Caco-2 (cell line): ENCODE measurements around the gene GUCD1. TPM values are rescaled to one million over a fixed set of nuclear protein-coding genes. Genes with fewer than 3 reads are reported as not detected.

Source experiments
- BruUV-seq: library from RNA; stranded (reverse); fragments of 400-500 nt; replicated peaks from 2 replicates; lab custom pipeline; 2021; lab: Mats Ljungman, UMichigan
- CTCF ChIA-PET: fragments of 300-600 bp; sonication (Branson Sonifier 250); formaldehyde crosslinking; loops from one replicate; lab custom pipeline; 2022; ENCODE audit warnings: antibody characterized with exemption; lab: Charles Lee
- POLR2A ChIA-PET: fragments of 300-600 bp; sonication (Branson Sonifier 250); formaldehyde crosslinking; loops from one replicate; lab custom pipeline; 2022; ENCODE audit warnings: antibody characterized with exemption; lab: Charles Lee
- DNase-seq, 2 experiments: peaks; one replicate each; pipeline versions ENCODE4 v3.0.0 to v3.0.0-alpha.2; 2020 to 2022
- H3K27me3 ChIP-seq: replicated peaks from 2 replicates; pipeline ENCODE4 v1.6.0; 2011; ENCODE audit warnings: low read length; ENCODE audit not compliant: control insufficient read depth, insufficient read depth
- H3K36me3 ChIP-seq: 2 replicates; pipeline ENCODE4 v1.5.1; 2011; ENCODE audit warnings: low read length; ENCODE audit not compliant: control insufficient read depth, insufficient read depth
- H3K4me1 ChIP-seq: fragments of 250-450 bp; sonication (Bioruptor Pico); 2 replicates; pipeline ENCODE4 v1.5.1; 2020; ENCODE audit warnings: mild to moderate bottlenecking
- H3K4me3 ChIP-seq: 2 replicates; pipeline ENCODE4 v1.5.1; 2011; ENCODE audit warnings: low read depth, mild to moderate bottlenecking, control low read depth, low read length
- H3K9me3 ChIP-seq: fragments of 250-450 bp; sonication (Bioruptor Pico); 2 replicates; pipeline ENCODE4 v1.5.1; 2020; ENCODE audit warnings: mild to moderate bottlenecking, moderate library complexity
- H3K27ac Mint-ChIP-seq: one replicate; pipeline ENCODE4 v1.8.0; 2022; ENCODE audit warnings: mixed read lengths; ENCODE audit not compliant: unreplicated experiment
- H3K27me3 Mint-ChIP-seq: one replicate; pipeline ENCODE4 v1.8.0; 2022; ENCODE audit warnings: mixed read lengths; ENCODE audit not compliant: insufficient read depth, unreplicated experiment
- H3K36me3 Mint-ChIP-seq: one replicate; pipeline ENCODE4 v1.8.0; 2022; ENCODE audit warnings: mild to moderate bottlenecking, mixed read lengths; ENCODE audit not compliant: insufficient read depth, unreplicated experiment
- H3K4me1 Mint-ChIP-seq: one replicate; pipeline ENCODE4 v1.8.0; 2022; ENCODE audit warnings: low read depth, mixed read lengths; ENCODE audit not compliant: unreplicated experiment
- H3K4me3 Mint-ChIP-seq: one replicate; pipeline ENCODE4 v1.8.0; 2022; ENCODE audit warnings: mild to moderate bottlenecking, moderate library complexity, mixed read lengths; ENCODE audit not compliant: unreplicated experiment
- H3K9me3 Mint-ChIP-seq: one replicate; pipeline ENCODE4 v1.8.0; 2022; ENCODE audit warnings: mixed read lengths; ENCODE audit not compliant: unreplicated experiment
- CTCF ChIP-seq, 2 experiments: fragments of 200-600 bp in 1 of 2; IDR thresholded peaks; 1 replicate in 1 of 2; 2 replicates in 1 of 2; pipeline versions ENCODE4 v1.5.1 to v1.8.0; 2011 to 2022; ENCODE audit warnings: antibody characterized with exemption in 1 of 2, control low read depth in 1 of 2, inconsistent platforms in 1 of 2, low read depth in 1 of 2, low read length in 1 of 2, mild to moderate bottlenecking in 1 of 2, moderate library complexity in 1 of 2; ENCODE audit not compliant: insufficient read depth in 1 of 2, severe bottlenecking in 1 of 2, unreplicated experiment in 1 of 2
- intact Hi-C: fragments of 100-400 bp; cut with micrococcal nuclease; formaldehyde crosslinking; loops from one replicate; pipeline ENCODE4 v1.10.0; 2022; ENCODE audit not compliant: unreplicated experiment
- total RNA-seq: library from RNA; stranded (reverse); gene quantifications from 2 replicates; pipeline ENCODE4 v1.2.3, GENCODE V29; 2022

The GUCD1 gene
- total RNA-seq, 1 experiment from 2014 or later, result 127 TPM

GRCh38 chr22:24565077-24565476 is 10.1 kb upstream of the GUCD1 start:
- CTCF ChIA-PET, result interaction anchor here (0.6 kb wide), 2 partner anchors 20 to 501 kb away, joined by 3 read pairs; no protein-coding TSS in a partner anchor
- Mint-ChIP-seq H3K4me3 (no peak overlapping the region), H3K36me3 (peaks cover 84% of the 10 kb centered on the region), H3K27ac (no peak overlapping the region), H3K4me1 (peaks cover 14% of the 10 kb centered on the region), H3K9me3 (no peaks in the 10 kb centered on the region), H3K27me3 (no peaks in the 10 kb centered on the region)
- Histone ChIP-seq H3K36me3 (peaks cover 9% of the 10 kb centered on the region), H3K27me3 (no peaks in the 10 kb centered on the region), H3K9me3 (no peaks in the 10 kb centered on the region), H3K4me1 (peaks cover 16% of the 10 kb centered on the region; the same call in 1 of the 2 replicates), H3K4me3 (no peak overlapping the region)
- intact Hi-C loops, result no loop called here
- POLR2A ChIA-PET, result no interaction called here
- TF ChIP-seq CTCF (IDR thresholded peaks at IDR 0.05; ENCODE audit: insufficient read depth in 1 of 2, low read depth in 1 of 2, low read length in 1 of 2, severe bottlenecking in 1 of 2, unreplicated experiment in 1 of 2), result no peak
- BruUV-seq, result no TSS peak
- DNase-seq, result no peak

GRCh38 chr22:24564376-24565058 is 9.6 kb upstream of the GUCD1 start:
- peaks cover 79% of the 10 kb centered on the region for H3K36me3 Mint-ChIP-seq
- no peaks in the 10 kb centered on the region for H3K9me3 Mint-ChIP-seq
- Histone ChIP-seq H3K36me3 (peaks cover 6% of the 10 kb centered on the region), H3K4me1 (peaks cover 16% of the 10 kb centered on the region; the same call in 1 of the 2 replicates), H3K27me3 (no peaks in the 10 kb centered on the region), H3K4me3 (no peak overlapping the region), H3K9me3 (no peaks in the 10 kb centered on the region)
- H3K27ac Mint-ChIP-seq, result peak overlapping the region; percentile 25
- H3K27me3 Mint-ChIP-seq, result no peaks in the 10 kb centered on the region
- peaks cover 14% of the 10 kb centered on the region for H3K4me1 Mint-ChIP-seq
- intact Hi-C loops, result no loop called here
- ChIA-PET POLR2A (interaction anchor here (0.9 kb wide), 1 partner anchor 14 kb away, joined by 4 read pairs; no protein-coding TSS in a partner anchor), CTCF (interaction anchor here (0.6 to 0.7 kb wide), 3 partner anchors 9 to 502 kb away, joined by 3 read pairs; partner anchors contain the start of gene SNRPD3)
- no peak for TF ChIP-seq CTCF (IDR thresholded peaks at IDR 0.05; ENCODE audit: insufficient read depth in 1 of 2, low read depth in 1 of 2, low read length in 1 of 2, severe bottlenecking in 1 of 2, unreplicated experiment in 1 of 2)
- DNase-seq, result no peak
- no peak overlapping the region for H3K4me3 Mint-ChIP-seq
- no TSS peak for BruUV-seq

GRCh38 chr22:24563246-24563645 is 8.3 kb upstream of the GUCD1 start:
- no peak overlapping the region for H3K4me3 ChIP-seq
- BruUV-seq, result no TSS peak
- peaks cover 20% of the 10 kb centered on the region for H3K4me1 Mint-ChIP-seq
- no peak for TF ChIP-seq CTCF (IDR thresholded peaks at IDR 0.05; ENCODE audit: insufficient read depth in 1 of 2, low read depth in 1 of 2, low read length in 1 of 2, severe bottlenecking in 1 of 2, unreplicated experiment in 1 of 2)
- intact Hi-C loops, result no loop called here
- H3K27ac Mint-ChIP-seq, result no peak overlapping the region
- peaks cover 7% of the 10 kb centered on the region for H3K36me3 ChIP-seq
- no peaks in the 10 kb centered on the region for H3K9me3 Mint-ChIP-seq
- H3K27me3 Mint-ChIP-seq, result no peaks in the 10 kb centered on the region
- peaks cover 79% of the 10 kb centered on the region for H3K36me3 Mint-ChIP-seq
- no peaks in the 10 kb centered on the region for H3K9me3 ChIP-seq
- no peaks in the 10 kb centered on the region for H3K27me3 ChIP-seq
- POLR2A ChIA-PET, result no interaction called here
- H3K4me1 ChIP-seq, result peaks cover 16% of the 10 kb centered on the region; the same call in 1 of the 2 replicates
- CTCF ChIA-PET, result no interaction called here
- H3K4me3 Mint-ChIP-seq, result no peak overlapping the region
- no peak for DNase-seq
